Neutrophil (primary cell): ENCODE results near the gene PIGH.
"Not testable (repeated sequence)": the region's sequence is repeated elsewhere in the genome, so short reads cannot be mapped to it uniquely, and the experiment has no call there.

Experiments used
- H3K27ac ChIP-seq: fragments of 200-600 bp; sonication (generic); 2 replicates; pipeline ENCODE4 v1.5.1; 2016; ENCODE audit warnings: mild to moderate bottlenecking, moderate library complexity
- H3K27me3 ChIP-seq: fragments of 200-600 bp; sonication (generic); 2 replicates; pipeline ENCODE4 v1.6.0; 2016; ENCODE audit warnings: mild to moderate bottlenecking
- H3K36me3 ChIP-seq: fragments of 200-600 bp; sonication (generic); 2 replicates; pipeline ENCODE4 v1.5.1; 2017
- H3K4me1 ChIP-seq, 2 experiments: fragments of 200-600 bp in 1 of 2; sonication (generic) in 1 of 2; 1 replicate in 1 of 2; 2 replicates in 1 of 2; pipeline versions ENCODE4 v1.5.1 to v1.6.1; 2013 to 2016; ENCODE audit warnings: low read depth in 1 of 2, low read length in 1 of 2, mild to moderate bottlenecking in 1 of 2, moderate library complexity in 1 of 2; ENCODE audit not compliant: control insufficient read depth in 1 of 2, insufficient read depth in 1 of 2
- H3K4me3 ChIP-seq, 2 experiments: fragments of 200-600 bp in 1 of 2; sonication (generic) in 1 of 2; 1 replicate in 1 of 2; 2 replicates in 1 of 2; pipeline ENCODE4 v1.5.1; 2013 to 2016; ENCODE audit warnings: low read depth in 1 of 2, low read length in 1 of 2, mild to moderate bottlenecking in 1 of 2, moderate library complexity in 1 of 2
- H3K9me3 ChIP-seq: fragments of 200-600 bp; sonication (generic); 2 replicates; pipeline ENCODE4 v1.5.1; 2016
- CTCF ChIP-seq: fragments of 200-600 bp; sonication (generic); IDR thresholded peaks from 2 replicates; pipeline ENCODE4 v1.5.1; 2016; ENCODE audit warnings: antibody characterized with exemption

Gene PIGH

GRCh38 chr14:67630938-67631337, 30.9 kb upstream of the PIGH start:
- no peak overlapping the region for H3K4me3 ChIP-seq
- H3K27ac ChIP-seq = no peak overlapping the region
- no peaks in the 10 kb centered on the region for H3K9me3 ChIP-seq
- H3K36me3 ChIP-seq = no peaks in the 10 kb centered on the region
- TF ChIP-seq CTCF = no peak
- H3K4me1 ChIP-seq = no peaks in the 10 kb centered on the region
- peaks cover 4% of the 10 kb centered on the region for H3K27me3 ChIP-seq

- no peaks in the 10 kb centered on the region for H3K9me3 ChIP-seq
- peaks cover 4% of the 10 kb centered on the region for H3K27me3 ChIP-seq
- H3K4me3 ChIP-seq = no peak overlapping the region
- no peak for TF ChIP-seq CTCF
- no peaks in the 10 kb centered on the region for H3K4me1 ChIP-seq
- H3K36me3 ChIP-seq = no peaks in the 10 kb centered on the region
- no peak overlapping the region for H3K27ac ChIP-seq
Measured at GRCh38 chr14:67630186-67630585, 30.1 kb upstream of the PIGH start.

- Histone ChIP-seq H3K9me3 (no peaks in the 10 kb centered on the region), H3K27me3 (peaks cover 13% of the 10 kb centered on the region), H3K4me3 (no peak overlapping the region), H3K4me1 (no peaks in the 10 kb centered on the region), H3K27ac (no peak overlapping the region), H3K36me3 (no peaks in the 10 kb centered on the region)
- TF ChIP-seq CTCF = no peak
Measured at GRCh38 chr14:67627519-67627918, 27.5 kb upstream of the PIGH start.

GRCh38 chr14:67626131-67626530, 26.1 kb upstream of the PIGH start:
- not testable (repeated sequence) for H3K27ac ChIP-seq, H3K9me3 ChIP-seq, H3K4me3 ChIP-seq, H3K36me3 ChIP-seq, H3K4me1 ChIP-seq
- peaks cover 27% of the 10 kb centered on the region for H3K27me3 ChIP-seq

GRCh38 chr14:67623114-67623513, 23.0 kb upstream of the PIGH start:
- Histone ChIP-seq H3K27ac (no peak overlapping the region), H3K36me3 (no peaks in the 10 kb centered on the region), H3K4me1 (peaks cover 8 to 10% of the 10 kb centered on the region in 2 experiments), H3K27me3 (peaks cover 37% of the 10 kb centered on the region), H3K4me3 (no peak overlapping the region), H3K9me3 (no peaks in the 10 kb centered on the region)
- no peak for TF ChIP-seq CTCF

- Histone ChIP-seq H3K27me3 (peaks cover 37% of the 10 kb centered on the region), H3K9me3 (no peaks in the 10 kb centered on the region), H3K27ac (no peak overlapping the region), H3K36me3 (no peaks in the 10 kb centered on the region), H3K4me1 (peaks cover 8 to 10% of the 10 kb centered on the region in 2 experiments), H3K4me3 (no peak overlapping the region)
- no peak for TF ChIP-seq CTCF
Measured at GRCh38 chr14:67622675-67623074, 22.6 kb upstream of the PIGH start.
